ENCODE measurements around the gene CACNA1C.

DNA sequence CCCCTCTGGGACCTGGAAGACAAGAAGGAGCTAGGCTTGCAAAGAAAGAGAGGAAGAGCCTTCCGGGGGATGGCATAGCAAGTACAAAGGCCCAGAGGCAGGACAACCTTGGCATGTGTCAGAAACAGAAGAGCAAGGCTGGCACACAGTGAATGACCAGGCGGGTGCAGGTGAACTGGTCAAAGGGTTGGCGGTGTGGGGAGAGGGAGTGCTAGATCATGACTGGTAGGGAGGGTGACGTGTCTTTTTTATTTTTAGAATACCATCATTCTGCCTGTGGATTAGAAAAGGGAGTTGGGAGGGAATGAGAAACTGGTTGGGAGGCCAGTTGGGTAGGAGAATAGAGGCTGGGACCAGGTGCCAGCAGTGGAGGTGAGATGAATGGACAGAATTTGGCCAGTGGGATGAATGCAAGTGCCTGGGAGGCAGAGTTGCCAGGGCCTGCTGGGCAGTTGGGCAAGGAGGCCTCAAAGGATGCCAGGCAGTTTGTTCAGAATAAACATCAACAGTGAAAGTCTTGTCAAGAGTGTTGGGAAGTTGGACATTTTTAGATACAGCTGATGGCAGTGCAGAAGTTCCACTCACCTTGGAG is 168.3 kb downstream of the CACNA1C start:
- TF ChIP-seq, protein P1, sequence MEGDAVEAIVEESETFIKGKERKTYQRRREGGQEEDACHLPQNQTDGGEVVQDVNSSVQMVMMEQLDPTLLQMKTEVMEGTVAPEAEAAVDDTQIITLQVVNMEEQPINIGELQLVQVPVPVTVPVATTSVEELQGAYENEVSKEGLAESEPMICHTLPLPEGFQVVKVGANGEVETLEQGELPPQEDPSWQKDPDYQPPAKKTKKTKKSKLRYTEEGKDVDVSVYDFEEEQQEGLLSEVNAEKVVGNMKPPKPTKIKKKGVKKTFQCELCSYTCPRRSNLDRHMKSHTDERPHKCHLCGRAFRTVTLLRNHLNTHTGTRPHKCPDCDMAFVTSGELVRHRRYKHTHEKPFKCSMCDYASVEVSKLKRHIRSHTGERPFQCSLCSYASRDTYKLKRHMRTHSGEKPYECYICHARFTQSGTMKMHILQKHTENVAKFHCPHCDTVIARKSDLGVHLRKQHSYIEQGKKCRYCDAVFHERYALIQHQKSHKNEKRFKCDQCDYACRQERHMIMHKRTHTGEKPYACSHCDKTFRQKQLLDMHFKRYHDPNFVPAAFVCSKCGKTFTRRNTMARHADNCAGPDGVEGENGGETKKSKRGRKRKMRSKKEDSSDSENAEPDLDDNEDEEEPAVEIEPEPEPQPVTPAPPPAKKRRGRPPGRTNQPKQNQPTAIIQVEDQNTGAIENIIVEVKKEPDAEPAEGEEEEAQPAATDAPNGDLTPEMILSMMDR (IDR thresholded peaks at IDR 0.05) = no peak
- TF ChIP-seq POLR2A (IDR thresholded peaks at IDR 0.05) (no peak), POLR2AphosphoS5 (IDR thresholded peaks at IDR 0.05) (no peak), EP300 (IDR thresholded peaks at IDR 0.05) (no peak)

All from suprapubic skin (tissue), 4 donors.